Ovary (tissue), 3 donors: ENCODE measurements around the gene WEE1.

Source experiments
- CTCF ChIP-seq, 3 donors: fragments of 450-650 bp in 2 of 3; fragments of 200-600 bp in 1 of 3; IDR thresholded peaks; one replicate each; pipeline versions ENCODE4 v1.5.1 to v1.8.0; 2016 to 2022; ENCODE audit warnings: antibody characterized with exemption in 3 of 3, mild to moderate bottlenecking in 1 of 3
- POLR2A ChIP-seq: fragments of 450-650 bp; IDR thresholded peaks from one replicate; pipeline ENCODE4 v1.6.1; 2017; ENCODE audit warnings: antibody characterized with exemption, mild to moderate bottlenecking, moderate library complexity
- donor health status: DM: no; HTN: no; CAD: no.

- TF ChIP-seq CTCF (IDR thresholded peaks at IDR 0.05): no peak
- TF ChIP-seq POLR2A: no peak
Measured at GRCh38 chr11:9624448-9624847, 51.0 kb downstream of the WEE1 start.
